ENCODE data around the gene RAB3A. TPM values are rescaled to one million over a fixed set of nuclear protein-coding genes. Genes with fewer than 3 reads are reported as not detected.

RAB3A gene
- total and polyA plus RNA-seq, 2 donors from 2014 or later, result 5.2 to 10.5 TPM

GRCh38 chr19:18167011-18167410 is 36.8 kb downstream of the RAB3A start:
- Histone ChIP-seq H3K27me3 (ENCODE audit: control insufficient read depth, insufficient read depth, low read length) (no peaks in the 10 kb centered on the region), H3K4me3 (ENCODE audit: low read length in 3 of 3) (no peak overlapping the region), H3K36me3 (ENCODE audit: control insufficient read depth in 2 of 3, insufficient read depth in 3 of 3, low read length in 3 of 3) (peaks cover 8 to 36% (median 11%) of the 10 kb centered on the region in 3 donors), H3K4me1 (ENCODE audit: control insufficient read depth in 2 of 3, insufficient read depth in 2 of 3, low read depth in 1 of 3, low read length in 3 of 3) (no peaks in the 10 kb centered on the region), H3K27ac (ENCODE audit: low read depth in 2 of 2, low read length in 2 of 2) (no peak overlapping the region), H3K9me3 (ENCODE audit: control insufficient read depth in 2 of 3, insufficient read depth in 1 of 3, low read length in 3 of 3) (no peaks in the 10 kb centered on the region), H3K9ac (ENCODE audit: low read length in 3 of 3) (no peak overlapping the region)
- no peak for DNase-seq
- TF ChIP-seq, protein P1, sequence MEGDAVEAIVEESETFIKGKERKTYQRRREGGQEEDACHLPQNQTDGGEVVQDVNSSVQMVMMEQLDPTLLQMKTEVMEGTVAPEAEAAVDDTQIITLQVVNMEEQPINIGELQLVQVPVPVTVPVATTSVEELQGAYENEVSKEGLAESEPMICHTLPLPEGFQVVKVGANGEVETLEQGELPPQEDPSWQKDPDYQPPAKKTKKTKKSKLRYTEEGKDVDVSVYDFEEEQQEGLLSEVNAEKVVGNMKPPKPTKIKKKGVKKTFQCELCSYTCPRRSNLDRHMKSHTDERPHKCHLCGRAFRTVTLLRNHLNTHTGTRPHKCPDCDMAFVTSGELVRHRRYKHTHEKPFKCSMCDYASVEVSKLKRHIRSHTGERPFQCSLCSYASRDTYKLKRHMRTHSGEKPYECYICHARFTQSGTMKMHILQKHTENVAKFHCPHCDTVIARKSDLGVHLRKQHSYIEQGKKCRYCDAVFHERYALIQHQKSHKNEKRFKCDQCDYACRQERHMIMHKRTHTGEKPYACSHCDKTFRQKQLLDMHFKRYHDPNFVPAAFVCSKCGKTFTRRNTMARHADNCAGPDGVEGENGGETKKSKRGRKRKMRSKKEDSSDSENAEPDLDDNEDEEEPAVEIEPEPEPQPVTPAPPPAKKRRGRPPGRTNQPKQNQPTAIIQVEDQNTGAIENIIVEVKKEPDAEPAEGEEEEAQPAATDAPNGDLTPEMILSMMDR (IDR thresholded peaks at IDR 0.05; ENCODE audit: borderline replicate concordance, extremely low read depth, insufficient read depth), result no peak
- intact Hi-C loops (cut with DNase I), result no loop called here
- FAIRE-seq, result no peak

DNA sequence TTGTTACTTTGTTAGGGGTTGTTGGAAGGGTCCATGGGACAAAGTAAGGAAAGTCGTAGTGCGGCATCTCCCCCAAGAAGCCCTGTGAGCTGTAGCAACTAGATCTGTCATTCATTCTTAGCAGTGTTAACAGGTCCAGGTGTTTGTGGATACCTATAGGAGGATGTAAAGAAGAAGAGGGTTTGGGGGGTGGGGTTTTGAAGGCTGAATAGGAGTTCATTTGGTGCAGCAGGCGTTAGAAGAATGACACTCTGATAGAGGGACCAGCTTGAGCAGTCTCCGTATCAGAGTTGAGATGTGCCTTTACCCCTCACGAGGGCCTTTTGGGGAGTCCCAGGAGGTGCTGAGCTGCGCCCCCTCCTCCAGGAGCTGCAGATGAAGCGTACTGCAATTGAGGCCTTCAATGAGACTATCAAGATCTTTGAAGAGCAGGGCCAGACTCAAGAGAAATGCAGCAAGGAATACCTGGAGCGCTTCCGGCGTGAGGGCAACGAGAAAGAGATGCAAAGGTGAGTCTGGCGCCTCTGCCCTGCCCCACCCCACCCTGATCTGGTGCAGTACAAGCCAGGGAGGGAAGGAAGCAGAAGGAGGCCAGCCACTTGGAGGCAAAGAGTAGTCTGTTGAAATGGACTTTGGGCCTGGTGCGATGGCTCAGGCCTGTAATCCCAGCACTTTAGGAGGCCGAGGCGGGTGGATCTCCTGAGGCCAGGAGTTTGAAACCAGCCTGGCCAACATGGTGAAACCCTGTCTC is 37.9 kb downstream of the RAB3A start:
- intact Hi-C loops (cut with DNase I), result no loop called here

DNA sequence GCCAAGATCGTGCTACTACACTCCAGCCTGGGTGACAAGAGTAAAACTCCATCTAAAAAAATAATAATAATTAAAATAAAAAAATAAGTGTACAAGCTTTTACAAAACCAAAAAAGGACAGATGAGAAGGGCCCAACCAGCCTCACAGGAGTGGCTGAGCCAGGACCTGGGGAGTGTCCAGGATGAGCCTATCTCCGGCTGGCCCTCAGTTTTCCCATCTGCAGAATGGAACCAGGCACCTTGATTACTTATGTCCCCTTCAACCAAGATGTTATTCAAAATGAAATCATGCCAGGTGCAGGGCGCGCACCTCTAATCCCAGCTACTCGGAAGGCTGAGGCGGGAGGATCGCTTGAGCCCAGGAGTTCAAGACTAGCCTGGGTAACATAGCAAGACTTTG is 39.8 kb downstream of the RAB3A start:
- DNase-seq, result no peak
- peaks cover 0 to 7% (median 3%) of the 10 kb centered on the region in 3 donors for H3K4me1 ChIP-seq (ENCODE audit: control insufficient read depth in 2 of 3, insufficient read depth in 2 of 3, low read depth in 1 of 3, low read length in 3 of 3)
- no peak overlapping the region for H3K9ac ChIP-seq (ENCODE audit: low read length in 3 of 3)
- H3K9me3 ChIP-seq (ENCODE audit: control insufficient read depth in 2 of 3, insufficient read depth in 1 of 3, low read length in 3 of 3), result no peaks in the 10 kb centered on the region
- peaks cover 8 to 37% (median 11%) of the 10 kb centered on the region in 3 donors for H3K36me3 ChIP-seq (ENCODE audit: control insufficient read depth in 2 of 3, insufficient read depth in 3 of 3, low read length in 3 of 3)
- no peaks in the 10 kb centered on the region for H3K27me3 ChIP-seq (ENCODE audit: control insufficient read depth, insufficient read depth, low read length)
- H3K27ac ChIP-seq (ENCODE audit: low read depth in 2 of 2, low read length in 2 of 2), result no peak overlapping the region
- intact Hi-C loops (cut with DNase I), result no loop called here
- no peak for FAIRE-seq
- TF ChIP-seq, protein P1 (IDR thresholded peaks at IDR 0.05; ENCODE audit: borderline replicate concordance, extremely low read depth, insufficient read depth), result no peak
- no peak overlapping the region for H3K4me3 ChIP-seq (ENCODE audit: low read length in 3 of 3)

More for the DNA sequence above, 37.9 kb downstream of the RAB3A start:
- Histone ChIP-seq H3K4me3 (ENCODE audit: low read length in 3 of 3) (no peak overlapping the region), H3K27me3 (ENCODE audit: control insufficient read depth, insufficient read depth, low read length) (no peaks in the 10 kb centered on the region), H3K27ac (ENCODE audit: low read depth in 2 of 2, low read length in 2 of 2) (no peak overlapping the region), H3K4me1 (ENCODE audit: control insufficient read depth in 2 of 3, insufficient read depth in 2 of 3, low read depth in 1 of 3, low read length in 3 of 3) (peaks cover 0 to 4% (median 3%) of the 10 kb centered on the region in 3 donors), H3K9ac (ENCODE audit: low read length in 3 of 3) (no peak overlapping the region), H3K36me3 (ENCODE audit: control insufficient read depth in 2 of 3, insufficient read depth in 3 of 3, low read length in 3 of 3) (peaks cover 8 to 37% (median 11%) of the 10 kb centered on the region in 3 donors), H3K9me3 (ENCODE audit: control insufficient read depth in 2 of 3, insufficient read depth in 1 of 3, low read length in 3 of 3) (no peaks in the 10 kb centered on the region)
- FAIRE-seq (no peak), DNase-seq (no peak)
- TF ChIP-seq, protein P1 (IDR thresholded peaks at IDR 0.05; ENCODE audit: borderline replicate concordance, extremely low read depth, insufficient read depth), result no peak
